Hepatocyte (in vitro differentiated cells): ENCODE results near the gene ACVR1. TPM values are rescaled to one million over a fixed set of nuclear protein-coding genes. Genes with fewer than 3 reads are reported as not detected.
A peak's percentile ranks its signal among the peaks of the same experiment; 100 is the strongest.

Experiments used
- DNase-seq: peaks from one replicate; pipeline ENCODE4 v3.0.0-alpha.2; 2016; ENCODE audit warnings: low spot score
- H2AFZ ChIP-seq: fragments of 200-600 bp; sonication (generic); 2 replicates; pipeline ENCODE4 v1.6.0; 2016; ENCODE audit warnings: antibody characterized with exemption, mild to moderate bottlenecking
- H3K27ac ChIP-seq: fragments of 200-600 bp; sonication (generic); 2 replicates; pipeline ENCODE4 v1.5.1; 2016; ENCODE audit warnings: mild to moderate bottlenecking
- H3K27me3 ChIP-seq: fragments of 200-600 bp; sonication (generic); 2 replicates; pipeline ENCODE4 v1.6.1; 2016
- H3K36me3 ChIP-seq: fragments of 200-600 bp; sonication (generic); replicated peaks from 2 replicates; pipeline ENCODE4 v1.5.1; 2016; ENCODE audit warnings: low read depth; ENCODE audit not compliant: insufficient read depth
- H3K4me1 ChIP-seq: fragments of 200-600 bp; sonication (generic); 2 replicates; pipeline ENCODE4 v1.5.1; 2016; ENCODE audit warnings: mild to moderate bottlenecking, moderate library complexity; ENCODE audit not compliant: insufficient read depth
- H3K4me2 ChIP-seq: fragments of 200-600 bp; sonication (generic); 2 replicates; pipeline ENCODE4 v1.6.0; 2016
- H3K4me3 ChIP-seq: fragments of 200-600 bp; sonication (generic); 2 replicates; pipeline ENCODE4 v1.5.1; 2016; ENCODE audit warnings: mild to moderate bottlenecking
- H3K79me2 ChIP-seq: fragments of 200-600 bp; sonication (generic); 2 replicates; pipeline ENCODE4 v1.6.0; 2017; ENCODE audit warnings: mild to moderate bottlenecking
- H3K9me2 ChIP-seq: fragments of 200-600 bp; sonication (generic); replicated peaks from 2 replicates; pipeline ENCODE4 v1.6.0; 2017; ENCODE audit warnings: mild to moderate bottlenecking; ENCODE audit not compliant: insufficient read depth
- H3K9me3 ChIP-seq: fragments of 200-600 bp; sonication (generic); 2 replicates; pipeline ENCODE4 v1.5.1; 2016; ENCODE audit warnings: low read depth, mild to moderate bottlenecking
- H4K20me1 ChIP-seq: fragments of 200-600 bp; sonication (generic); 2 replicates; pipeline ENCODE4 v1.6.0; 2016; ENCODE audit warnings: mild to moderate bottlenecking; ENCODE audit not compliant: insufficient read depth, poor library complexity, severe bottlenecking
- CTCF ChIP-seq: fragments of 200-600 bp; sonication (generic); IDR thresholded peaks from 2 replicates; pipeline ENCODE4 v1.5.1; 2016; ENCODE audit warnings: antibody characterized with exemption, mild to moderate bottlenecking; ENCODE audit not compliant: poor library complexity
- EZH2 ChIP-seq: fragments of 200-600 bp; sonication (generic); IDR thresholded peaks from 2 replicates; pipeline ENCODE4 v1.6.1; 2016; ENCODE audit warnings: antibody characterized with exemption, mild to moderate bottlenecking, borderline replicate concordance
- EZH2phosphoT487 ChIP-seq: fragments of 200-600 bp; sonication (generic); IDR thresholded peaks from one replicate; pipeline ENCODE4 v1.6.1; 2018; ENCODE audit warnings: antibody characterized with exemption, mild to moderate bottlenecking, low read depth, moderate library complexity; ENCODE audit not compliant: unreplicated experiment, severe bottlenecking
- WGBS: methylation state at CpG from one replicate; pipeline ENCODE4 v1.1.6; 2016; ENCODE audit warnings: low lambda C conversion rate; ENCODE audit errors: missing lambda C conversion rate; 5-methylcytosine and 5-hydroxymethylcytosine counted together
- polyA plus RNA-seq: library from polyadenylated mRNA; unstranded; fragments of >200 nt; fragmentation: Nextera tagmentation; extraction: Ambion mirVana; gene quantifications from 2 replicates; pipeline ENCODE4 v1.2.1, GENCODE V29; 2016
- total RNA-seq: library from RNA; depleted of rRNA; stranded (reverse); fragments of >200 nt; gene quantifications from 2 replicates; pipeline ENCODE4 v1.2.3, GENCODE V29; 2014

Gene ACVR1
- total and polyA plus RNA-seq, 2 experiments from 2014 or later, result 19.6 to 20.1 TPM

DNA sequence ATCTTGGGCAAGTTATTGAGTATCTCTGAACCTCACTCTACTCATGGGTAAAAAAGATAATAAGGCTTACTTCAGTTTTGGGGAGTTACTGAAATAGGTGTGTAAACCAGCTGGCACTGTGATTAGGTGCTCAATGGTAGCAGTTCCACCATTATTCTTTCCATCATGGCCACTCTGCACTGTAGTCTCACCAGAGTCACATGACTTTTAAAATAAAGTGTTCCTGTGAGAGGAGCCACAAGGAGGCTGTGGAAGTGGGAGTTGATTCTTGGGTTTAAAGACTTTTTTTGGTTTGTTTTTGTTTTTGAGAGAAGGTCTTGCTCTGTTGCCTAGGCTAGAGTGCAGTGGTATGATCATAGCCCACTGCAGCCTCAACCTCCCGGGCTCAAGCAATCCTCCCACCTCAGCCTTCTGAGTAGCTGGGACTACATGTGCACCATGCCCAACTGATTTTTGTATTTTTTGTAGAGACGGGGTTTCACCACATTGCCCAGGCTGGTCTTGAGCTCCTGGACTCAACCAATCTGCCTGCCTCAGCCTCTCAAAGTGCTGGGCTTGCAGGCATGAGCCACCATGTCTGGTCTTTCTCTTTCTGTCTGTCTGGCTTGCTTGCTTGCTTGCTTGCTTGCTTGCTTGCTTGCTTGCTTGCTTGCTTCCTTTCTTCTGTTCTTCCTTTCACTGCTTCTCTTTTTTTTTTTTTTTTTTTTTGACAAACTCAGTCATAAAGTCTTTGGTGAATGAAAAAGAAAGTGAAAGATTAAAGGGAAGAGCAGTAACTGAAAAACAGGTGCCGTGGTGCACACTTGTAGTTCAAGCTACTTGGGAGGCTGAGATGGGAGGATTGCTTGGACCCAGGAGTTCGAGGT, 21.2 kb upstream of the ACVR1 start:
- TF ChIP-seq EZH2phosphoT487 (no peak), CTCF (no peak), EZH2 (no peak)
- no peak overlapping the region for H3K4me2 ChIP-seq
- H3K4me3 ChIP-seq, result no peak overlapping the region
- peaks cover 6% of the 10 kb centered on the region for H3K4me1 ChIP-seq
- WGBS, result 92% methylated on average over 4 of the region's 4 CpGs
- H3K9me3 ChIP-seq, result no peaks in the 10 kb centered on the region
- H3K79me2 ChIP-seq, result no peaks in the 10 kb centered on the region
- H2AFZ ChIP-seq, result no peak overlapping the region
- no peaks in the 10 kb centered on the region for H3K36me3 ChIP-seq
- no peaks in the 10 kb centered on the region for H3K27me3 ChIP-seq
- H3K9me2 ChIP-seq, result no peaks in the 10 kb centered on the region
- H3K27ac ChIP-seq, result no peak overlapping the region
- no peak for DNase-seq
- no peaks in the 10 kb centered on the region for H4K20me1 ChIP-seq

DNA sequence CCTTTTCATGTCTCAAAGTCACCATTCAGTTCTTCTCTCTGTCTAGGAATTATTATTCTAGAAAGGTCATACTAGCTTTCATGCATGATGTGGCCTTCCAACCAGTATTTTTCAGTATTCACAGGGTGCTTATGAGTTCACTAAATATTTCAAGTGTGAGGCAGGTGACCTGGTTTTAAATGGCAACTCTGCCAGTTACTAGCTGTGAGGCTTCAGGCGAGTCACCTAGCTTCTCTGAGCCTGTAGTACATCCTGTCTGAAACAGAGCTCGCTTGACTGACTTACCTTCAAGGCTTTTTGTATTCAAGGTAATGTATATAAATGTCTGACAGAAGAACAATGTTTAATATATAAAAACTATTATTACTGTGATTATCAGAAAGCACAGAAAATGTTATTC, 19.4 kb upstream of the ACVR1 start:
- Histone ChIP-seq H3K79me2 (no peaks in the 10 kb centered on the region), H3K9me2 (no peaks in the 10 kb centered on the region), H3K27ac (no peak overlapping the region), H3K27me3 (no peaks in the 10 kb centered on the region), H2AFZ (no peak overlapping the region), H3K4me3 (no peak overlapping the region), H3K36me3 (no peaks in the 10 kb centered on the region), H3K4me2 (no peak overlapping the region), H3K9me3 (no peaks in the 10 kb centered on the region), H4K20me1 (no peaks in the 10 kb centered on the region), H3K4me1 (peaks cover 6% of the 10 kb centered on the region)
- WGBS, result 92% methylated on average over 2 of the region's 2 CpGs
- TF ChIP-seq EZH2 (no peak), EZH2phosphoT487 (no peak), CTCF (no peak)
- DNase-seq, result no peak

DNA sequence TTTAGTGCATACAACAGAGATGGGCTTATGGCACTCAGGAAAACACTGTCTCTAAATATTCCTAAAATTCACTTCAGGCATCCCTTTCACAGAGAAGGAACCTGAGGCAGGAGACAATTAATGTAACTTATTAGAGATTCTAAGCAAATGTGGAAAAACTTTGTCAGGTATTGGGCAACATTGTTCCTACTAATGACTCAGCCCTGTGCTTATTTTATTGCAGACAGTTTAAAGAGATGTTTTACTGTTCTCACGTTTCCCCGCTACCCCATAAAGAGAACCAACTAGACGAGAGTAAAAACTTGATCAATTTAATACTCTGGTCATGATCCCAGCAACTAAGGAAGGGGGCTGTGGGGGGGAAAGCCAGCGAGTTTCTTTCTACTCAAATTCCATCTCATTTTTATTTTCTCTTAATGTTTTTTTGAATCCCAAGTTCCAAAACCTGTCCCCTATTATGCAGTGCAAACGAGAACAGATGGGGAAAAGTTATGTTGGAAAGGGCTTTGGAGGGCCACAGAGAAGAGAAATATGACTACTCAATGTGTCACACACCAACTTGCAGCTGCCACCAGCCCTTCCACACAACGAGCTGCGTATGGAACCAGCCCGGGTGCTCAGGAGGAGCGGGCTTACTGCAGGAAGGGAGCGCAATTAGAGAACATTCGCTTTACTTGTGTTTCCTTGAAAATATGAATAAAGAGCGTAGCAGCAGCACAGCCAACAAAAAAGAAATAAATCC, 18.7 kb upstream of the ACVR1 start:
- H3K9me3 ChIP-seq, result no peaks in the 10 kb centered on the region
- H2AFZ ChIP-seq, result no peak overlapping the region

More for the DNA sequence above, 18.7 kb upstream of the ACVR1 start:
- no peaks in the 10 kb centered on the region for H4K20me1 ChIP-seq
- peak overlapping the region; percentile 35 for H3K4me2 ChIP-seq
- no peaks in the 10 kb centered on the region for H3K79me2 ChIP-seq
- peak; percentile 48 for DNase-seq
- 62% methylated on average over 12 of the region's 12 CpGs for WGBS
- H3K4me1 ChIP-seq, result peaks cover 6% of the 10 kb centered on the region
- TF ChIP-seq CTCF (no peak), EZH2 (no peak), EZH2phosphoT487 (no peak)
- no peaks in the 10 kb centered on the region for H3K9me2 ChIP-seq
- no peaks in the 10 kb centered on the region for H3K27me3 ChIP-seq
- no peaks in the 10 kb centered on the region for H3K36me3 ChIP-seq
- H3K4me3 ChIP-seq, result no peak overlapping the region
- no peak overlapping the region for H3K27ac ChIP-seq
